ENCODE data around the gene RASGRF2. TPM values are rescaled to one million over a fixed set of nuclear protein-coding genes. Genes with fewer than 3 reads are reported as not detected.

RASGRF2 gene
- total and polyA plus RNA-seq, 2 of the 13 experiments (the other 11 are each of a cell fraction or from before 2014, with no cell fraction given) = 23.6 to 29.0 TPM

- Histone ChIP-seq H3K4me2 (ENCODE audit: low read depth, low read length) (no peak overlapping the region), H3K4me1 (ENCODE audit: insufficient read depth, low read length) (no peaks in the 10 kb centered on the region), H3K27ac (ENCODE audit: extremely low read length, insufficient read depth, low read length) (no peak overlapping the region), H4K20me1 (ENCODE audit: insufficient read depth, low read length) (no peaks in the 10 kb centered on the region), H3K36me3 (replicated peaks in 1 of 2; ENCODE audit: control insufficient read depth in 1 of 2, insufficient read depth in 2 of 2, low read length in 2 of 2) (peaks cover 0 to 11% of the 10 kb centered on the region in 2 experiments; a peak in 1 of 5 replicates), H3K4me3 (replicated peaks in 1 of 3; ENCODE audit: insufficient read depth in 1 of 3, low read depth in 2 of 3, low read length in 3 of 3) (no peak overlapping the region), H3K9me3 (ENCODE audit: low read length) (no peaks in the 10 kb centered on the region), H3K79me2 (ENCODE audit: insufficient read depth, low read length) (no peaks in the 10 kb centered on the region), H3K27me3 (ENCODE audit: control insufficient read depth in 1 of 2, insufficient read depth in 2 of 2, low read length in 2 of 2) (no peaks in the 10 kb centered on the region), H2AFZ (ENCODE audit: low read length) (no peak overlapping the region), H3K9ac (ENCODE audit: insufficient read depth, low read depth, low read length) (no peak overlapping the region)
- WGBS (ENCODE audit: low lambda C conversion rate) = 89% methylated on average over 1 of the region's 1 CpG
- ATAC-seq (no peak), DNase-seq (ENCODE audit: low spot score) (no peak), FAIRE-seq (no peak)
- ChIA-PET POLR2A (no interaction called here), CTCF (ENCODE audit: low intra/inter-chr PET ratio, low total read pairs) (no interaction called here)
- in situ Hi-C loops (cut with HindIII; ENCODE audit: extremely low pct_ligation_motif_present, low pct_unique_long_range_greater_than_20kb) = no loop called here
- no peak for TF ChIP-seq TCF7L2 (IDR thresholded peaks at IDR 0.05; ENCODE audit: low read depth, low read length)
- TF ChIP-seq PITX1 (CRISPR knock-in tag; IDR thresholded peaks at IDR 0.05) = no peak
- TF ChIP-seq TAF1 (CRISPR knock-in tag; IDR thresholded peaks at IDR 0.05) = no peak
- intact Hi-C loops (cut with micrococcal nuclease; ENCODE audit: unreplicated experiment) = no loop called here
- BruUV-seq (replicated peaks) = no TSS peak
These were observed 289.8 kb downstream of the RASGRF2 start for GRCh38 chr5:81250004-81250403.

GRCh38 chr5:81251922-81252321 lies 291.8 kb downstream of the RASGRF2 start:
- ChIA-PET POLR2A (no interaction called here), CTCF (ENCODE audit: low intra/inter-chr PET ratio, low total read pairs) (no interaction called here)
- Histone ChIP-seq H3K4me1 (ENCODE audit: insufficient read depth, low read length) (no peaks in the 10 kb centered on the region), H3K9ac (ENCODE audit: insufficient read depth, low read depth, low read length) (no peak overlapping the region), H3K4me2 (ENCODE audit: low read depth, low read length) (no peak overlapping the region), H3K27ac (ENCODE audit: extremely low read length, insufficient read depth, low read length) (no peak overlapping the region), H3K79me2 (ENCODE audit: insufficient read depth, low read length) (no peaks in the 10 kb centered on the region), H4K20me1 (ENCODE audit: insufficient read depth, low read length) (no peaks in the 10 kb centered on the region), H2AFZ (ENCODE audit: low read length) (no peak overlapping the region), H3K9me3 (ENCODE audit: low read length) (no peaks in the 10 kb centered on the region), H3K27me3 (ENCODE audit: control insufficient read depth in 1 of 2, insufficient read depth in 2 of 2, low read length in 2 of 2) (no peaks in the 10 kb centered on the region), H3K4me3 (replicated peaks in 1 of 3; ENCODE audit: insufficient read depth in 1 of 3, low read depth in 2 of 3, low read length in 3 of 3) (no peak overlapping the region), H3K36me3 (replicated peaks in 1 of 2; ENCODE audit: control insufficient read depth in 1 of 2, insufficient read depth in 2 of 2, low read length in 2 of 2) (peaks cover 0 to 7% of the 10 kb centered on the region in 2 experiments; a peak in 1 of 5 replicates)
- WGBS (ENCODE audit: low lambda C conversion rate) = 91% methylated on average over 5 of the region's 5 CpGs
- TF ChIP-seq ZBTB2 (CRISPR knock-in tag; IDR thresholded peaks at IDR 0.05; ENCODE audit: low read depth) = no peak
- TF ChIP-seq ZBTB4 (CRISPR knock-in tag; IDR thresholded peaks at IDR 0.05; ENCODE audit: borderline replicate concordance) = no peak
- TF ChIP-seq ATF7-NPFF (CRISPR knock-in tag; IDR thresholded peaks at IDR 0.05; ENCODE audit: low read depth) = no peak
- TF ChIP-seq ZNF616 (CRISPR knock-in tag; IDR thresholded peaks at IDR 0.05; ENCODE audit: low read depth) = no peak
- no peak for TF ChIP-seq ZSCAN22 (CRISPR knock-in tag; IDR thresholded peaks at IDR 0.05)
- TF ChIP-seq HHEX (CRISPR knock-in tag; IDR thresholded peaks at IDR 0.05) = no peak
- TF ChIP-seq CEBPZ (IDR thresholded peaks at IDR 0.05; ENCODE audit: low read length) = no peak
- TF ChIP-seq ZNF7 (CRISPR knock-in tag; IDR thresholded peaks at IDR 0.05) = no peak
- intact Hi-C loops (cut with micrococcal nuclease; ENCODE audit: unreplicated experiment) (no loop called here), in situ Hi-C loops (cut with HindIII; ENCODE audit: extremely low pct_ligation_motif_present, low pct_unique_long_range_greater_than_20kb) (no loop called here)
- FAIRE-seq (no peak), ATAC-seq (no peak), DNase-seq (ENCODE audit: low spot score) (no peak)
- no TSS peak for BruUV-seq (replicated peaks)

All from HepG2 (cell line).